Upper lobe of left lung (tissue), 6 donors: ENCODE data around the gene HACD2. TPM values are rescaled to one million over a fixed set of nuclear protein-coding genes. Genes with fewer than 3 reads are reported as not detected.
A peak's percentile ranks its signal among the peaks of the same experiment; 100 is the strongest.
"Not testable (repeated sequence)": the region's sequence is repeated elsewhere in the genome, so short reads cannot be mapped to it uniquely, and the experiment has no call there.

ENCODE experiments used
- ATAC-seq, 2 donors: fragments of 200-7000 bp; cut with Tn5 transposase; one replicate each; pipeline ENCODE4 v1.9.1; 2022; ENCODE audit warnings: mild to moderate bottlenecking in 2 of 2, moderate library complexity in 2 of 2; ENCODE audit not compliant: low FRiP score in 2 of 2
- DNase-seq, 2 donors: peaks; one replicate each; pipeline ENCODE4 v3.0.0-alpha.2; 2019 to 2020
- H3K27ac ChIP-seq, 4 donors: fragments of 200-600 bp; sonication (generic); one replicate each; pipeline ENCODE4 v1.5.1; 2016 to 2019
- H3K27me3 ChIP-seq, 4 donors: fragments of 200-600 bp; sonication (generic); one replicate each; pipeline ENCODE4 v1.5.1; 2017 to 2019
- H3K36me3 ChIP-seq, 4 donors: fragments of 200-600 bp; sonication (generic); one replicate each; pipeline ENCODE4 v1.5.1; 2016 to 2019
- H3K4me1 ChIP-seq, 4 donors: fragments of 200-600 bp; sonication (generic); one replicate each; pipeline ENCODE4 v1.5.1; 2018 to 2019
- H3K4me3 ChIP-seq, 4 donors: fragments of 200-600 bp; sonication (generic); one replicate each; pipeline ENCODE4 v1.5.1; 2017 to 2019; ENCODE audit warnings: mild to moderate bottlenecking in 2 of 4, moderate library complexity in 1 of 4
- H3K9me3 ChIP-seq, 4 donors: fragments of 200-600 bp; sonication (generic); one replicate each; pipeline ENCODE4 v1.5.1; 2018 to 2019
- EP300 ChIP-seq, 4 donors: sonication (generic); formaldehyde crosslinking; IDR thresholded peaks; one replicate each; pipeline ENCODE4 v1.5.1; 2017; ENCODE audit warnings: antibody characterized with exemption in 4 of 4, control low read depth in 2 of 4
- POLR2A ChIP-seq, 4 donors: fragments of 450-650 bp; IDR thresholded peaks; one replicate each; pipeline ENCODE4 v1.5.1; 2016 to 2017; ENCODE audit warnings: antibody characterized with exemption in 4 of 4, mild to moderate bottlenecking in 2 of 4
- POLR2AphosphoS5 ChIP-seq, 2 donors: sonication (generic); formaldehyde crosslinking; IDR thresholded peaks; one replicate each; pipeline ENCODE4 v1.5.1; 2017; ENCODE audit warnings: antibody characterized with exemption in 2 of 2
- WGBS, 2 donors: methylation state at CpG; one replicate each; pipeline ENCODE4 v1.1.5; 2017 to 2018; 5-methylcytosine and 5-hydroxymethylcytosine counted together
- total RNA-seq, 6 donors: library from RNA; depleted of rRNA in 4 of 6; stranded (reverse); fragments of >200 nt in 4 of 6; gene quantifications; one replicate each; pipeline versions ENCODE4 v1.1.0 to v1.2.1, GENCODE V29; 2016 to 2021
- TF ChIP-seq, protein P1 (sequence below), 6 experiments: fragments of 450-650 bp in 4 of 6; fragments of 200-600 bp in 2 of 6; sonication (generic) in 2 of 6; IDR thresholded peaks; one replicate each; pipeline ENCODE4 v1.5.1; 2016 to 2019; ENCODE audit warnings: antibody characterized with exemption in 6 of 6
- donor health status: DM: no; HTN: no; CAD: no; lungs with moderate emphysema.
- donor health status: DM: no; HTN: yes; CAD: no; lungs with severe emphysema.

Gene HACD2
- total RNA-seq, 6 donors from 2014 or later, result 12.5 to 60.4 (median 39.1) TPM

DNA sequence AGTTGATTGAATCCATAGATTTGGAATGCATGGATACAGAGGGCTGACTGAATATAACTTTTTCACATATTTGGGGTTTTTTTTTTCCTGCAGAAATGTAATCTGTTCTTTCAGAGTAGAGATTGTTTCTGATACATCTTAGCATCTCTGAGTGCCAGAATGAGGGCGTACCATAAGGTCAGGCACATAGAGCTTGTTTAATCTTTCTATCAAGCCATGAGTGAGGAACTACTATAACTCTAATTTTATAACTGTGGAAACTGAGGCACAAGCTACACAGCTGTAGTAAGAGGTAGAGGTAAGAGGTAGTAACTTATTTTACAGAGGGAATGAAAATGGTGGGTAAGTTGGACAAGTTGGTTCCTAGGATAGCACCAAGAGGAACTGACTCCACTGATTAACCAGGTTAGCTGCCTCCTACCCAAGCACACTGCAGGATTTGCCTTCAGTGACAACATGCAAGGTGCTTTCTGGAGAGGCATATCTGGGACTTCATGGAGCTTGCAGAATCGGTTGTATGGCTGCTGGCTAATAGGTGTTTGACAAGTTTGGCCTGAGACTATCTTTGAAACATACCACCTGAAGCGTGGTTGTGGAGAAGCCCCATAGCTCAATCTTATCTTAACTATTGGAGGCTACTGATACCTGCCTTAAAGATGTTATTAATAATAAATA is 23.5 kb upstream of the HACD2 start:
- ATAC-seq (no peak), DNase-seq (no peak)
- Histone ChIP-seq H3K36me3 (peaks cover 0 to 24% (median 5%) of the 10 kb centered on the region in 4 donors), H3K4me3 (no peak overlapping the region), H3K27me3 (no peaks in the 10 kb centered on the region), H3K4me1 (peaks cover 0 to 9% (median 6%) of the 10 kb centered on the region in 4 donors), H3K27ac (no peak overlapping the region), H3K9me3 (no peaks in the 10 kb centered on the region)
- TF ChIP-seq, protein P1, sequence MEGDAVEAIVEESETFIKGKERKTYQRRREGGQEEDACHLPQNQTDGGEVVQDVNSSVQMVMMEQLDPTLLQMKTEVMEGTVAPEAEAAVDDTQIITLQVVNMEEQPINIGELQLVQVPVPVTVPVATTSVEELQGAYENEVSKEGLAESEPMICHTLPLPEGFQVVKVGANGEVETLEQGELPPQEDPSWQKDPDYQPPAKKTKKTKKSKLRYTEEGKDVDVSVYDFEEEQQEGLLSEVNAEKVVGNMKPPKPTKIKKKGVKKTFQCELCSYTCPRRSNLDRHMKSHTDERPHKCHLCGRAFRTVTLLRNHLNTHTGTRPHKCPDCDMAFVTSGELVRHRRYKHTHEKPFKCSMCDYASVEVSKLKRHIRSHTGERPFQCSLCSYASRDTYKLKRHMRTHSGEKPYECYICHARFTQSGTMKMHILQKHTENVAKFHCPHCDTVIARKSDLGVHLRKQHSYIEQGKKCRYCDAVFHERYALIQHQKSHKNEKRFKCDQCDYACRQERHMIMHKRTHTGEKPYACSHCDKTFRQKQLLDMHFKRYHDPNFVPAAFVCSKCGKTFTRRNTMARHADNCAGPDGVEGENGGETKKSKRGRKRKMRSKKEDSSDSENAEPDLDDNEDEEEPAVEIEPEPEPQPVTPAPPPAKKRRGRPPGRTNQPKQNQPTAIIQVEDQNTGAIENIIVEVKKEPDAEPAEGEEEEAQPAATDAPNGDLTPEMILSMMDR (IDR thresholded peaks at IDR 0.05), result no peak
- no peak for TF ChIP-seq EP300 (IDR thresholded peaks at IDR 0.05)
- no peak for TF ChIP-seq POLR2AphosphoS5 (IDR thresholded peaks at IDR 0.05)
- no peak for TF ChIP-seq POLR2A (IDR thresholded peaks at IDR 0.05)
- 89 to 95% methylated on average over 3 of the region's 3 CpGs for WGBS, 2 donors

DNA sequence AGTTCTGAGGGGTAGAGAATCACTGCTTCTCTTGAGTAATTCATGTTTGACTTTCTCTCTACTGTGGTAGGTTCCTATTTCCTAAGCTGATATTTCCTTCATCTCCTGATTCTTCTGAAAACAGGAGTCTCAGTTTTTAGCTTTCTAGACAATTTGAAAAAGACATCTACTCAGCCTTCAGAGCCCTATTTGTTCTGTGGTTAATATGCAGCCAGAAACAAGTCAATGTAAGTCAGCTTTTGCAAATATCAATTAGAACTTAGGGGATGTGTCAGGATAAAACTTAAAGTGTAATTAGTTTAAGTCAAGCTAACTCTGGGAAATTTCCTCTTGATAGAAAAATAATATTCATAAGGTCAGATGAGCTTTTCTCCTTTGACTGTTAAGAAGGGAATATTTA is 21.7 kb upstream of the HACD2 start:
- Histone ChIP-seq H3K27ac (peak overlapping the region in 1 of 4 donors; percentile 37), H3K4me1 (peaks cover 3 to 9% (median 6%) of the 10 kb centered on the region in 4 donors), H3K9me3 (no peaks in the 10 kb centered on the region), H3K4me3 (no peak overlapping the region), H3K36me3 (peaks cover 0 to 7% (median 0%) of the 10 kb centered on the region in 4 donors), H3K27me3 (no peaks in the 10 kb centered on the region)
- TF ChIP-seq EP300 (IDR thresholded peaks at IDR 0.05), result no peak
- no peak for TF ChIP-seq POLR2AphosphoS5 (IDR thresholded peaks at IDR 0.05)
- no peak for TF ChIP-seq POLR2A (IDR thresholded peaks at IDR 0.05)
- TF ChIP-seq, protein P1 (IDR thresholded peaks at IDR 0.05), result no peak
- DNase-seq, result no peak
- ATAC-seq, result no peak

DNA sequence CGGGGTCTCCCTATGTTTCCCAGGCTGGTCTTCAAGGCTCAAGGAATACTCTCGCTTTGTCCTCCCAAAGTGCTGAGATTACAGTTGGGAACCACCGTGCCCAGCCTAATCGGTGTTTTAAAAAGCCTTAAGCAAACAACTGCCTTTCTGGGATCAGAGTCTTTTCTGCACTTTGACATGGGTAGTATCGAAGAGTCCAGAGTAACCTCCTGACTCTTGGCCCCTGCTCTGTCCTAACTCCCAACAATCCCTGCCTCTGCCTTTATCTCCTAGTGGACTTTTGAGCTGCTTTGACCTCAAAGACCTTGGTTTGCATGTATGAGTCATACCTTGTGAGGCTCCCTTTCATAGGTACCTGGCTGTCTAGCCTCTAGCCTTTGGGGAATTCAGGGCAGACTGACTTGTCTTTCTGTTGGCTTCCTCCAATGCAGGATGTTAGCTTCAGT is 21.0 kb upstream of the HACD2 start:
- TF ChIP-seq, protein P1 (IDR thresholded peaks at IDR 0.05), result no peak
- TF ChIP-seq EP300 (IDR thresholded peaks at IDR 0.05) (no peak), POLR2A (IDR thresholded peaks at IDR 0.05) (no peak), POLR2AphosphoS5 (IDR thresholded peaks at IDR 0.05) (no peak)
- Histone ChIP-seq H3K9me3 (no peaks in the 10 kb centered on the region), H3K36me3 (peaks cover 0 to 7% (median 0%) of the 10 kb centered on the region in 4 donors), H3K4me3 (no peak overlapping the region), H3K27ac (peak overlapping the region; percentile 16 to 63 (median 32)), H3K4me1 (peaks cover 3 to 9% (median 6%) of the 10 kb centered on the region in 4 donors), H3K27me3 (no peaks in the 10 kb centered on the region)
- 80 to 83% methylated on average over 5 of the region's 5 CpGs for WGBS, 2 donors
- DNase-seq (no peak), ATAC-seq (no peak)

DNA sequence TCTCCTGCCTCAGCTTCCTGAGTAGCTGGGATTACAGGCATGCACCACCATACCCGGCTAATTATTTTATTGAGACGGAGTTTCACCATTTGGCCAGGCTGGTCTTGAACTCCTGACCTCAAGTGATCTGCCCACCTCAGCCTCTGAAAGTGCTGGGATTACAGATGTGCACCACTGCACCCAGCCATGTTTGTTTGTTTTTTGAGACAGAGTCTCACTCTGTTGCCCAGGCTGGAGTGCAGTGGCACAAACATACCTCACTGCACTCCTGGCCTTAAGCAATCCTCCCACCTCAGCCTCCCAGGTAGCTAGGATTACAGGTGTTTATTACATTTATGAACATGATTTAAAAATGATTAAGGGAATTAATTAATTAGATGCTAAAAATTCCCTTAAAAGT is 18.3 kb upstream of the HACD2 start:
- not testable (repeated sequence) for H3K36me3 ChIP-seq
- 47 to 94% methylated on average over 2 of the region's 2 CpGs for WGBS, 2 donors

DNA sequence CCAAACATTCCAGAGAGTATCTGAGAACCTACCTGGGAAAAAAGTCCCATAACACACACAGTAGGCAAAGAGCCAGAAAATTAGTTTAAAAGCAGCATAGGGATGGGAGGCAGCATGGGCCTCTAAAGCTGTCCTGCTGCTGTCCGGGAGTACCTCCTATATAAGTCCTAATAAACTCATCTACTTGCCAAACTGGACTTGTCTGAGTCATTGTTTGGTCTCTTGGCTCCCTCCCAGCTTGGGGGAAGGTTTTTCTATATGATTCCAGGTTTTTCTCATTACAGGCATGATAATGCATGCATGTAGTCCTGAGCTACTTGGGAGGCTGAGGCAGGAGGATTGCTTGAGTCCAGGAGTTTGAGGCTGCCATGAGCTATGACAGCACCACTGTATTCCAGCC is 17.5 kb upstream of the HACD2 start:
- Histone ChIP-seq H3K36me3 (no peaks in the 10 kb centered on the region), H3K9me3 (no peaks in the 10 kb centered on the region), H3K27ac (no peak overlapping the region), H3K27me3 (no peaks in the 10 kb centered on the region), H3K4me1 (peaks cover 3 to 9% (median 6%) of the 10 kb centered on the region in 4 donors), H3K4me3 (no peak overlapping the region)
- 68% methylated on average over 1 of the region's 1 CpG for WGBS, 2 donors
- DNase-seq (no peak), ATAC-seq (no peak)
- TF ChIP-seq, protein P1 (IDR thresholded peaks at IDR 0.05), result no peak
- TF ChIP-seq POLR2AphosphoS5 (IDR thresholded peaks at IDR 0.05) (no peak), POLR2A (IDR thresholded peaks at IDR 0.05) (no peak), EP300 (IDR thresholded peaks at IDR 0.05) (no peak)

More for the DNA sequence above, 18.3 kb upstream of the HACD2 start:
- not testable (repeated sequence) for H3K27me3 ChIP-seq, DNase-seq, ATAC-seq, H3K4me1 ChIP-seq, H3K9me3 ChIP-seq, H3K27ac ChIP-seq, H3K4me3 ChIP-seq

DNA sequence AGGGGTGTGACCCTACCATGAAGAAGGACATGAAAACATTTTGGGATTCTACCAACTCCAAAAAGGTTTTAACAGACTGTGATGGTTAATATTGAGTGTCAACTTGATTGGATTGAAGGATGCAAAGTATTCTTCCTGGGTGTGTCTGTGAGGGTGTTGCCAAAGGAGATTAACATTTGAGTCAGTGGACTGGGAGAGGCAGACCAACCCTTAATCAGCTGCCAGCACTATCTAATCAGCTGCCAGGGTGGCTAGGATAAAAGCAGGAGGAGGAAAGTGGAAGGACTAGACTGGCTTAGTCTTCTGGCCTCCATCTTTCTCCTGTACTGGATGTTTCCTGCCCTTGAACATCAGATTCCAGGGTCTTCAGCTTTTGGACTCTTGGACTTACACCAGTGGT is 16.0 kb upstream of the HACD2 start:
- not testable (repeated sequence) for ATAC-seq, H3K4me3 ChIP-seq

More for the DNA sequence above, 16.0 kb upstream of the HACD2 start:
- not testable (repeated sequence) for H3K4me1 ChIP-seq, DNase-seq, H3K27me3 ChIP-seq, H3K9me3 ChIP-seq, H3K36me3 ChIP-seq, H3K27ac ChIP-seq
